HG02610 (cell line): ENCODE results near the gene KDM4E.
"Not testable (repeated sequence)": the region's sequence is repeated elsewhere in the genome, so short reads cannot be mapped to it uniquely, and the experiment has no call there.

Experiments used
- ATAC-seq: cut with Tn5 transposase; IDR thresholded peaks from one replicate; pipeline ENCODE4 v1.9.1; 2021; ENCODE audit warnings: mild to moderate bottlenecking, moderate library complexity; ENCODE audit not compliant: unreplicated experiment

The KDM4E gene

GRCh38 chr11:95049122-95049521 lies 24.1 kb downstream of the KDM4E start, which contains the start of gene KDM4F:
Gene KDM4F (plus strand): TSS chr11:95049422.
- ATAC-seq: not testable (repeated sequence)

GRCh38 chr11:95050595-95051202 lies 25.6 kb downstream of the KDM4E start:
- ATAC-seq: no peak

- no peak for ATAC-seq
These were observed 29.3 kb downstream of the KDM4E start for GRCh38 chr11:95054356-95054755.

GRCh38 chr11:95055283-95055897 lies 30.3 kb downstream of the KDM4E start:
- ATAC-seq: peak; percentile 98

- no peak for ATAC-seq
These were observed 32.9 kb downstream of the KDM4E start for GRCh38 chr11:95057959-95058358.

GRCh38 chr11:95058621-95059020 lies 33.6 kb downstream of the KDM4E start:
- ATAC-seq: no peak

- no peak for ATAC-seq
These were observed 34.0 kb downstream of the KDM4E start for GRCh38 chr11:95059046-95059445.

- no peak for ATAC-seq
These were observed 40.3 kb downstream of the KDM4E start for GRCh38 chr11:95065336-95065735.

GRCh38 chr11:95066716-95067038 lies 41.6 kb downstream of the KDM4E start, which contains the start of gene SRSF8:
Gene SRSF8 (plus strand): TSS chr11:95066919. CDS start chr11:95067227, 308 bp downstream.
- ATAC-seq: peak; percentile 35

- ATAC-seq: peak; percentile 60
These were observed 42.2 kb downstream of the KDM4E start for GRCh38 chr11:95067039-95067840.

- no peak for ATAC-seq
These were observed 42.8 kb downstream of the KDM4E start for GRCh38 chr11:95067841-95068219.

- peak; percentile 73 for ATAC-seq
These were observed 43.5 kb downstream of the KDM4E start for GRCh38 chr11:95068549-95068948.

- ATAC-seq: no peak
These were observed 45.4 kb downstream of the KDM4E start for GRCh38 chr11:95070471-95070870.

GRCh38 chr11:95072948-95073347 lies 47.9 kb downstream of the KDM4E start:
- ATAC-seq: no peak

- no peak for ATAC-seq
These were observed 49.9 kb downstream of the KDM4E start for GRCh38 chr11:95074792-95075563.

- no peak for ATAC-seq
These were observed 51.4 kb downstream of the KDM4E start for GRCh38 chr11:95076416-95076815.

- ATAC-seq: no peak
These were observed 51.9 kb downstream of the KDM4E start for GRCh38 chr11:95076981-95077380.
